ENCODE data around the gene MYDGF.

MYDGF gene

GRCh38 chr19:4671185-4671851 is 1.2 kb upstream of the MYDGF start:
- no peak for DNase-seq
- Histone ChIP-seq H3K9me3 (replicated peaks; ENCODE audit: insufficient read depth, low read length) (no peaks in the 10 kb centered on the region), H4K20me1 (ENCODE audit: insufficient read depth, low read length) (no peaks in the 10 kb centered on the region), H3K36me3 (replicated peaks; ENCODE audit: insufficient read depth, low read length) (0 out of 2 replicates have a peak, but pooled peaks cover 6% of the 10 kb centered on the region), H3K4me1 (ENCODE audit: low read length) (peaks cover 7% of the 10 kb centered on the region; the same call in 1 of the 2 replicates), H3K27ac (ENCODE audit: low read length) (no peak overlapping the region), H3K9me2 (replicated peaks; ENCODE audit: insufficient read depth, low read length) (no peaks in the 10 kb centered on the region), H3K27me3 (replicated peaks; ENCODE audit: insufficient read depth, low read length) (no peaks in the 10 kb centered on the region), H3K4me2 (ENCODE audit: low read depth, low read length) (no peak overlapping the region), H3K79me2 (ENCODE audit: low read length) (peaks cover 32% of the 10 kb centered on the region), H3K4me3 (ENCODE audit: low read length) (no peak overlapping the region), H3K9ac (ENCODE audit: low read length) (no peak overlapping the region), H2AFZ (ENCODE audit: low read length) (no peak overlapping the region), H3F3A (ENCODE audit: insufficient read depth, low read length) (peaks cover 16% of the 10 kb centered on the region; the same call in 1 of the 2 replicates)
- TF ChIP-seq EZH2 (optimal IDR thresholded peaks at IDR 0.05; ENCODE audit: low read depth, low read length) (no peak), CTCF (IDR thresholded peaks at IDR 0.05; ENCODE audit: low read length) (no peak), EZH2phosphoT487 (IDR thresholded peaks at IDR 0.05; ENCODE audit: low read length) (no peak)

- Histone ChIP-seq H3F3A (ENCODE audit: insufficient read depth, low read length) (no peaks in the 10 kb centered on the region), H3K9me3 (replicated peaks; ENCODE audit: insufficient read depth, low read length) (no peaks in the 10 kb centered on the region), H3K9me2 (replicated peaks; ENCODE audit: insufficient read depth, low read length) (no peaks in the 10 kb centered on the region), H2AFZ (ENCODE audit: low read length) (no peak overlapping the region), H3K27me3 (replicated peaks; ENCODE audit: insufficient read depth, low read length) (no peaks in the 10 kb centered on the region), H3K79me2 (ENCODE audit: low read length) (peaks cover 45% of the 10 kb centered on the region), H3K9ac (ENCODE audit: low read length) (no peak overlapping the region), H3K27ac (ENCODE audit: low read length) (no peak overlapping the region), H3K4me2 (ENCODE audit: low read depth, low read length) (no peak overlapping the region), H3K4me3 (ENCODE audit: low read length) (no peak overlapping the region), H3K4me1 (ENCODE audit: low read length) (peaks cover 7% of the 10 kb centered on the region; the same call in 1 of the 2 replicates), H3K36me3 (replicated peaks; ENCODE audit: insufficient read depth, low read length) (peaks cover 10% of the 10 kb centered on the region; the same call in 1 of the 2 replicates), H4K20me1 (ENCODE audit: insufficient read depth, low read length) (no peaks in the 10 kb centered on the region)
- no peak for DNase-seq
- no peak for TF ChIP-seq EZH2 (optimal IDR thresholded peaks at IDR 0.05; ENCODE audit: low read depth, low read length)
- no peak for TF ChIP-seq EZH2phosphoT487 (IDR thresholded peaks at IDR 0.05; ENCODE audit: low read length)
- TF ChIP-seq CTCF (IDR thresholded peaks at IDR 0.05; ENCODE audit: low read length), result no peak
Observed at GRCh38 chr19:4664642-4665041, 5.5 kb downstream of the MYDGF start.

- H3K36me3 ChIP-seq (replicated peaks; ENCODE audit: insufficient read depth, low read length), result peaks cover 7% of the 10 kb centered on the region; the same call in 1 of the 2 replicates
- no peaks in the 10 kb centered on the region for H3F3A ChIP-seq (ENCODE audit: insufficient read depth, low read length)
- no peaks in the 10 kb centered on the region for H3K9me2 ChIP-seq (replicated peaks; ENCODE audit: insufficient read depth, low read length)
- H3K9me3 ChIP-seq (replicated peaks; ENCODE audit: insufficient read depth, low read length), result no peaks in the 10 kb centered on the region
- H2AFZ ChIP-seq (ENCODE audit: low read length), result no peak overlapping the region
- no peak overlapping the region for H3K4me2 ChIP-seq (ENCODE audit: low read depth, low read length)
- no peaks in the 10 kb centered on the region for H4K20me1 ChIP-seq (ENCODE audit: insufficient read depth, low read length)
- TF ChIP-seq EZH2 (optimal IDR thresholded peaks at IDR 0.05; ENCODE audit: low read depth, low read length), result no peak
- no peak for TF ChIP-seq CTCF (IDR thresholded peaks at IDR 0.05; ENCODE audit: low read length)
- TF ChIP-seq EZH2phosphoT487 (IDR thresholded peaks at IDR 0.05; ENCODE audit: low read length), result no peak
- no peak overlapping the region for H3K4me3 ChIP-seq (ENCODE audit: low read length)
- peaks cover 28% of the 10 kb centered on the region for H3K79me2 ChIP-seq (ENCODE audit: low read length)
- H3K9ac ChIP-seq (ENCODE audit: low read length), result no peak overlapping the region
- DNase-seq, result no peak
- no peaks in the 10 kb centered on the region for H3K27me3 ChIP-seq (replicated peaks; ENCODE audit: insufficient read depth, low read length)
- H3K4me1 ChIP-seq (ENCODE audit: low read length), result no peaks in the 10 kb centered on the region
- no peak overlapping the region for H3K27ac ChIP-seq (ENCODE audit: low read length)
Observed at GRCh38 chr19:4662812-4663211, 7.3 kb downstream of the MYDGF start.

All from MM.1S (cell line).